GM18870 (cell line): ENCODE measurements around the gene C6orf47.
"Not testable (repeated sequence)": the region's sequence is repeated elsewhere in the genome, so short reads cannot be mapped to it uniquely, and the experiment has no call there.

ENCODE experiments used
- ATAC-seq: cut with Tn5 transposase; IDR thresholded peaks from one replicate; pipeline ENCODE4 v1.9.1; 2021; ENCODE audit warnings: moderate library complexity; ENCODE audit not compliant: unreplicated experiment

Gene C6orf47, protein sequence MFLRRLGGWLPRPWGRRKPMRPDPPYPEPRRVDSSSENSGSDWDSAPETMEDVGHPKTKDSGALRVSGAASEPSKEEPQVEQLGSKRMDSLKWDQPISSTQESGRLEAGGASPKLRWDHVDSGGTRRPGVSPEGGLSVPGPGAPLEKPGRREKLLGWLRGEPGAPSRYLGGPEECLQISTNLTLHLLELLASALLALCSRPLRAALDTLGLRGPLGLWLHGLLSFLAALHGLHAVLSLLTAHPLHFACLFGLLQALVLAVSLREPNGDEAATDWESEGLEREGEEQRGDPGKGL

GRCh38 chr6:31660381-31661261, at the start of gene C6orf47:
C6orf47 (minus strand) TSS chr6:31660778; CDS start chr6:31659947, 831 bp downstream.
- no peak for ATAC-seq

- not testable (repeated sequence) for ATAC-seq
Observed at GRCh38 chr6:31709157-31709556, 48.6 kb upstream of the C6orf47 start.

GRCh38 chr6:31708224-31708623, 47.6 kb upstream of the C6orf47 start:
- no peak for ATAC-seq

GRCh38 chr6:31707701-31708100, 47.1 kb upstream of the C6orf47 start:
- no peak for ATAC-seq

- ATAC-seq, result no peak
Observed at GRCh38 chr6:31706599-31706998, 46.0 kb upstream of the C6orf47 start, which contains the start of gene LY6G6F. LY6G6F (plus strand) TSS chr6:31706866; CDS start chr6:31706907, 41 bp downstream.

DNA sequence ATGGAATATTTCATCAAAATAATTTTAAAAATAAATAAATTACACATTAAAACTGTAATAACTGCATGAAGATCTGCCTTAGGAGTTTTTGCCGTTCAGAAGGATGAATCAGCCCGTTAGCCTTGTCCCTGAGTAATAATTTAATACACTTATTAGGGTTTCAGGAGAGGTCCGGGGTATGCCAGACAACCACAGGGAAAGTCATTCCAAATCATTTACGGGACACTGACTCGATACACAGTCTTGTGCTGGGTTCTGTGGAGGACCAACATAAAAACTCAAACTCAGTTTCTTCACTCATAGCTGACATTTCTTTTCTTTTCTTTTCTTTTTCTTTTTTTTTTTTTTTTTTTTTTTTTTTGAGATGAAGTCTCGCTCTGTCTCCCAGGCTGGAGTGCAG, 45.4 kb upstream of the C6orf47 start:
- no peak for ATAC-seq

DNA sequence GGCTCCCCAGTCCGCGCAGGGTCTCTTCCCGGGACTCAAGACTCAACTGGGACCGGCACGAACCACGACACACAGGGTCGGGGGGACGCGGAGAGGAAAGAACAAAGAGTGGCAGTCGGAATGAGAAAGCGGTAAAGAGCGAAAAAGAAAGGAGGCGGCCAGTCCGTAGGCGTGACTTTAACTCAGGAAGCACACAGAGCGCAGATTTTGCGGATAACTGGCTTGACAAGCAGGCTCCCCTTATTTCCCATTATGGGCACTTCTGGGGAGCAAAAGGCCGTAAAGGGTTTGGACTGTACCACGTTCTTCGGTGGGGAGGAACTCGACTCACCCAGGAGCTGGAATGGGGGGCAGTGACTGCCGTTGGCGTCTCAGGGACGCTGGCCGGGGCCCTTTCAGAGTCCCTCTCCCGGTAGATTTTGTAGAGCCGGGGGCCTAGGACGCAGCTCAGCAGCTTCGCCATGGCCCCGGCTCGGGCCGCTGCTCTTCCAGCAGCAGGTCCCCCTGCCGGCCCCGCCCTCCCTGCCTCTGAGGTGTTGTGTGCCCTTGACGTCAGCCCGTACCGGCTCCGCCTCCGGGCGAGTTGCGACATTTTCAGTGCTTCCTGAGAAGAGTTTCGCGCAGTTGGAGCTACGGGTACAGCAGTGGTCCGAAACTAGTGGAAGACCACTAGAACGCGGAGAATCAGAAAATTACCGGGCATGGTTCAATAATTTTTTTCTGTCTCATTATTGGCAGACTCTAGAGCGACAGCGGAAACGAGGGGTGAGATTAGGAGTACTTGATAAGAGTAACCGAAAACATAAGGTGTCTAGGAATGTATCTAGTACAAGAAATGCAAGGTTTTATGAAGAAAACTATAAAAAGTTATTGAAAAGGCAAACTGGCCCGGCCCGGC, 42.5 kb upstream of the C6orf47 start, which contains the start of gene ABHD16A:
Gene ABHD16A (minus strand): TSS at position 506 of the 898 bp plus-strand sequence. CDS start 43 bp downstream, at position 463.
- ATAC-seq, result peak; percentile 64

GRCh38 chr6:31702405-31702818, 41.8 kb upstream of the C6orf47 start:
- no peak for ATAC-seq

DNA sequence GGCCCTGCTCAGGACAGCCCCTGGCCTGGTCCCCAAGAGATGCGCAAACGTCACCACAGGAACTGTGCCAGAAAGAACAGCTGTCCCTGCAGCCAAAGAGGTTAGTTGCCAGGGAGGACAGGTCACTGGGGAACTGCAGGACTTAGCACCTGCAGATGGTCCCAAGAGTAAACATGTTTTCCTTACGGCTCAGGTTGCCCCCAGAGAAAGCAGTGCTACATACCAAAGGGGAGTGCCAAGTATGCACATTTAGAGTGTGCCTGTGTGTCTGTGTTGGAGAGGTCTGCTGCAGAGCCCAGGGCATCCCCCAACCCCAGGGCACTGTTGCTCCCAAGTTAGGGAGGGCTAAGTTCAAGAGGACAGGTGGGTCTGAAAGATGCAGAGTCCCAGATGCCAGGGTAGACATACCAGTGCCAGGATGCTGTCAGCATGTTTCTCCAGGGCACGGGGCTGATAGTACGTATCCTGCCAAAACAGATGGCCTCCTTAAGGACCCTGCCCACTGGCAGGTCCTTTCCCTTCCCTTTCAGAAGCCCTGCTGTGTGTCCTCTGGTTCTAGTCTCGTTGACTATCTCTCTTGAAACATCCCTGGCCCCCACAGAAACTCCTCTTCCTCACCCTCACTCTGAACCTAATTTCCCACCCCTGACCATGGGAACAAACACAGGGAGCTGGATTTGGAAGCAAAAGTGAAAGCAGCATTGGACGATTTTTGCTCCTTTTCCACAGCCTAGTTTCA, 41.3 kb upstream of the C6orf47 start:
- ATAC-seq, result no peak

GRCh38 chr6:31700740-31701401, 40.3 kb upstream of the C6orf47 start:
- ATAC-seq, result no peak

- ATAC-seq, result no peak
Observed at GRCh38 chr6:31697555-31697954, 37.0 kb upstream of the C6orf47 start.

DNA sequence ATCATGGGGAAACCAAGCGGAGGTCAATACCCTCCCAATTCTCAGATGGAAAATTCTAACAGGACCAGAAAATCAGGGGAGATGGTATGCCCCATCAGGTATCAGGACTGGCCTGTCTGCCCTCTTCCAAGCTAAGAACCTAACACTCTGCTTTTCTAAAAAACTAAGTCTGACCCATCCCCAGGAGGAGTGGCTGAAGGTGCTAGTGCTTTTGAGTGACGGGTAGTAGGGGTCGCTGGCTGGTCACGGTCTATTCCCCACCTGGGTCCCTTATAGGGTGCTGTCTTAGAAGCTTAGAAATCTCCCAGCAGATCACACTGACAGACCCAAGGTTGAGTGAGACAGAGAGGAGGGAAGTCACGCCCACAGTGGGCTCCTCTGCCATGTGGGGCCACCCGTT, 33.0 kb upstream of the C6orf47 start:
- no peak for ATAC-seq

GRCh38 chr6:31692886-31693285, 32.3 kb upstream of the C6orf47 start:
- no peak for ATAC-seq

- ATAC-seq, result no peak
Observed at GRCh38 chr6:31692353-31692752, 31.8 kb upstream of the C6orf47 start.

DNA sequence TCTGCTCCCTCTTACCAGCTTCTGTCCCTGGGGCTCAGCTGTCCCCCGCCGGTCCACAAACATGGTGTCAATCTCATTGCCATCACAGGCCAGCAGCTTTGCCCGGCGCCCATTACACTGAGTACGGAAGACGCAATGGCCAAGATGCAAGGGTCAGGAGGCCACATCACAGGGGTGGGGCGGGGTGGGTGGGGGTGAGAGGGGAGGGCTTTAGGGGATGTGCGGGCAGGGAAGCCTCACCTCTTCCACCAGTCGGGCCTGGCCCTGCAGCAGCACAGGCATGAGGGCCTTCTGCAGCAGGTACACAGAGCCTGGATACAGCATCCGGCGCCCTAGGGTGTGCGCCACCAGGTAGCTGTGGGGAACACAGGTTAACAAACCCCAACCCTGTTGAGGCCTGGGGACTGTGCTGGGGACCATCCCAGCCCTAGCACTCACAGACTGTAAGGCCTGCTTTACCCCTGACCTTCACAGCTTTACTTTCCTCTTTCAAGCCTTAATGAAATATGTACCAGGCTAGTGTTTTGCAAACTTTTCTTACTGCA, 31.1 kb upstream of the C6orf47 start:
- no peak for ATAC-seq

- no peak for ATAC-seq
Observed at GRCh38 chr6:31691078-31691463, 30.5 kb upstream of the C6orf47 start.

DNA sequence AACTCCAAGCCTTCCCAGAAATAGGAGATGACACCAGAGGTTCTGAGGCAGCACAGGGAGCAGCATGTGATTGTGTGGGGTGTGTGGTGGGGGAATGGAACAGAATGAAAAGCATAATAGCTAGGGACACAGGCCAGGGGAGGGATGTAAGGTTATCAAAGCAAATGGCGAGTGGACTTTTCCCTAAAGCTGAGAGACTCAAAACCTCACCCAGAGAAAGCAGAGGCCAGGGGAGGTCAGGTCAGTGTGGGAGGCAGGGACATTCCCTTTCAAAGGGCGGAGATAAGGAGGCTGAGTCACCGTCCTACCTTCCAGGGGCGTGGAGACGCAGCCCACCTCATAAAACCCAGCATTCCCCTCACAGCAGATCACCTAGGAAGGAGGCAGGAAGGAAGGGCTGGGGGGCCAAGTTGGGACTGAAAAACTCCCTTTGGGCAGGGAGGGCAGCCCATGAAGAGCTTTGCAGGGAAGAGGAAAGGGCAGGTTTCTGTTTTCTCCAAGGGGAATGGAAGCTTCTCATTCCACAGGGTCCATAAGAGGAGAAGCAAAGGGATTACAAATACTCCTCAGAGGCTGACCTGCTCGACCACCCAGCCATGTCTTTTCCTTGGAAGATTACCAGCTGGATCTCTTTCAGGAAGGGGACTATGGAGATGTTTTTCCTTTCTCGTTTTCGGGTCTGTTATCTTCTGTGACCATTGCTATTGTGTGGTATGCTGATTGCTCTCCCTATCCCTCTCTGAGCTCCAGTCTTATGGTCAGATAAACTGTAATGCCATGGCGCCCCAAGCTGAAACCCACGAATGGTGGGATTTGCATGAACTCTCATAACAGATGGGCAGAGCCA, 29.9 kb upstream of the C6orf47 start:
- ATAC-seq, result no peak
